Epithelial cell of esophagus (primary cell): Measurements from ENCODE around the gene CCDC68.
A peak's percentile ranks its signal among the peaks of the same experiment; 100 is the strongest.

ENCODE experiments used
- DNase-seq: peaks from one replicate; pipeline ENCODE4 v3.0.0; 2010; ENCODE audit warnings: low read depth
- H3K4me3 ChIP-seq: 2 replicates; pipeline ENCODE4 v1.5.1; 2011; ENCODE audit warnings: mild to moderate bottlenecking, low read length, control low read depth
- CTCF ChIP-seq: IDR thresholded peaks from 2 replicates; pipeline ENCODE4 v1.5.1; 2011; ENCODE audit warnings: low read depth, mild to moderate bottlenecking, low read length, control low read depth, inconsistent platforms; ENCODE audit not compliant: insufficient read depth; ENCODE audit errors: missing control alignments

Gene CCDC68

GRCh38 chr18:54926593-54927325 is 32.5 kb downstream of the CCDC68 start:
- no peak overlapping the region for H3K4me3 ChIP-seq
- peak; percentile 76 for DNase-seq
- no peak for TF ChIP-seq CTCF

- H3K4me3 ChIP-seq = no peak overlapping the region
- peak; percentile 47 for DNase-seq
- TF ChIP-seq CTCF = no peak
These were observed 34.3 kb downstream of the CCDC68 start for GRCh38 chr18:54924948-54925347.

GRCh38 chr18:54923339-54923956 is 35.8 kb downstream of the CCDC68 start:
- no peak overlapping the region for H3K4me3 ChIP-seq
- peak; percentile 23 for DNase-seq
- no peak for TF ChIP-seq CTCF

GRCh38 chr18:54919412-54919811 is 39.8 kb downstream of the CCDC68 start:
- DNase-seq = no peak
- TF ChIP-seq CTCF = no peak
- H3K4me3 ChIP-seq = no peak overlapping the region

- no peak for TF ChIP-seq CTCF
- DNase-seq = no peak
- H3K4me3 ChIP-seq = no peak overlapping the region
These were observed 41.2 kb downstream of the CCDC68 start for GRCh38 chr18:54918060-54918459.

GRCh38 chr18:54916507-54916906 is 42.8 kb downstream of the CCDC68 start:
- no peak for DNase-seq
- TF ChIP-seq CTCF = no peak
- H3K4me3 ChIP-seq = no peak overlapping the region

GRCh38 chr18:54914816-54915215 is 44.4 kb downstream of the CCDC68 start:
- DNase-seq = no peak
- no peak for TF ChIP-seq CTCF
- no peak overlapping the region for H3K4me3 ChIP-seq
